ENCODE measurements around the gene CNOT2.

CNOT2 gene

DNA sequence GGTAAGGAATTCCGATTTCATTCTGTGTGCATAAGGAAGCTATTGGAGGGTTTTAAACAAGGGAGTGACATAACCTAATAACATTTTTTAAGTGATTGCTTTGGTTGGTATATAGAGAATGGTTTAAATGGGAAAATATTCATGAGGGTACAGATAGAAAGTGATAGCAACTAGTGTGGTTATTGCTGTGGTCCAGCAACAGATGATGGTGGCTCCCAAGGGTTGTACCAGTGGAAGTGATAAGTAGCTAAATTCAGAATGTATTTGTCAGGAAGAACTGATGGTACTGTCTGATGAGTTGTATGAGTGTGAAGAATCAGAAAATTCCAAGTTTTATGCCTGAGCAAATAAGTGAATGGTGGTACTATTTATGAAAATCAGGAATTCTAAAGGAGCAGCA lies 2.6 kb upstream of the CNOT2 start:
- peaks cover 18% of the 10 kb centered on the region for H3K9me3 Mint-ChIP-seq
- peak overlapping the region; percentile 31 for H3K4me3 Mint-ChIP-seq
- TF ChIP-seq, protein P1, sequence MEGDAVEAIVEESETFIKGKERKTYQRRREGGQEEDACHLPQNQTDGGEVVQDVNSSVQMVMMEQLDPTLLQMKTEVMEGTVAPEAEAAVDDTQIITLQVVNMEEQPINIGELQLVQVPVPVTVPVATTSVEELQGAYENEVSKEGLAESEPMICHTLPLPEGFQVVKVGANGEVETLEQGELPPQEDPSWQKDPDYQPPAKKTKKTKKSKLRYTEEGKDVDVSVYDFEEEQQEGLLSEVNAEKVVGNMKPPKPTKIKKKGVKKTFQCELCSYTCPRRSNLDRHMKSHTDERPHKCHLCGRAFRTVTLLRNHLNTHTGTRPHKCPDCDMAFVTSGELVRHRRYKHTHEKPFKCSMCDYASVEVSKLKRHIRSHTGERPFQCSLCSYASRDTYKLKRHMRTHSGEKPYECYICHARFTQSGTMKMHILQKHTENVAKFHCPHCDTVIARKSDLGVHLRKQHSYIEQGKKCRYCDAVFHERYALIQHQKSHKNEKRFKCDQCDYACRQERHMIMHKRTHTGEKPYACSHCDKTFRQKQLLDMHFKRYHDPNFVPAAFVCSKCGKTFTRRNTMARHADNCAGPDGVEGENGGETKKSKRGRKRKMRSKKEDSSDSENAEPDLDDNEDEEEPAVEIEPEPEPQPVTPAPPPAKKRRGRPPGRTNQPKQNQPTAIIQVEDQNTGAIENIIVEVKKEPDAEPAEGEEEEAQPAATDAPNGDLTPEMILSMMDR (IDR thresholded peaks at IDR 0.05): no peak
- H3K27ac Mint-ChIP-seq: no peak overlapping the region
- no peaks in the 10 kb centered on the region for H3K27me3 Mint-ChIP-seq (ENCODE audit: low read depth, poor library complexity)
- DNase-seq: no peak
- peaks cover 57% of the 10 kb centered on the region for H3K4me1 Mint-ChIP-seq
- H3K36me3 Mint-ChIP-seq (ENCODE audit: low read depth): peaks cover 49% of the 10 kb centered on the region

- H3K36me3 Mint-ChIP-seq (ENCODE audit: low read depth): peaks cover 37% of the 10 kb centered on the region
- peak overlapping the region; percentile 100 for H3K27ac Mint-ChIP-seq
- H3K4me1 Mint-ChIP-seq: peaks cover 63% of the 10 kb centered on the region
- peak overlapping the region; percentile 98 for H3K4me3 Mint-ChIP-seq
- peaks cover 7% of the 10 kb centered on the region for H3K9me3 Mint-ChIP-seq
- H3K27me3 Mint-ChIP-seq (ENCODE audit: low read depth, poor library complexity): no peaks in the 10 kb centered on the region
- TF ChIP-seq, protein P1 (IDR thresholded peaks at IDR 0.05): no peak
- DNase-seq: no peak
Observed at GRCh38 chr12:70241845-70242244, 1.4 kb upstream of the CNOT2 start.

GRCh38 chr12:70243510-70244371 lies 508 bp downstream of the CNOT2 start:
- Mint-ChIP-seq H3K4me1 (peaks cover 72% of the 10 kb centered on the region), H3K27me3 (ENCODE audit: low read depth, poor library complexity) (no peaks in the 10 kb centered on the region), H3K36me3 (ENCODE audit: low read depth) (peaks cover 39% of the 10 kb centered on the region), H3K4me3 (peak overlapping the region; percentile 98), H3K9me3 (no peaks in the 10 kb centered on the region), H3K27ac (peak overlapping the region; percentile 100)
- peak; percentile 72 for DNase-seq
- TF ChIP-seq, protein P1 (IDR thresholded peaks at IDR 0.05): no peak

- peaks cover 74% of the 10 kb centered on the region for H3K4me1 Mint-ChIP-seq
- H3K36me3 Mint-ChIP-seq (ENCODE audit: low read depth): peaks cover 39% of the 10 kb centered on the region
- no peak for DNase-seq
- peak overlapping the region; percentile 98 for H3K4me3 Mint-ChIP-seq
- H3K27me3 Mint-ChIP-seq (ENCODE audit: low read depth, poor library complexity): no peaks in the 10 kb centered on the region
- TF ChIP-seq, protein P1 (IDR thresholded peaks at IDR 0.05): no peak
- peak overlapping the region; percentile 100 for H3K27ac Mint-ChIP-seq
- no peaks in the 10 kb centered on the region for H3K9me3 Mint-ChIP-seq
Observed at GRCh38 chr12:70244409-70244808, 1.2 kb downstream of the CNOT2 start.

GRCh38 chr12:70245458-70245857 lies 2.2 kb downstream of the CNOT2 start:
- TF ChIP-seq, protein P1 (IDR thresholded peaks at IDR 0.05): no peak
- DNase-seq: no peak
- H3K4me3 Mint-ChIP-seq: peak overlapping the region; percentile 98
- H3K27ac Mint-ChIP-seq: peak overlapping the region; percentile 28
- peaks cover 32% of the 10 kb centered on the region for H3K36me3 Mint-ChIP-seq (ENCODE audit: low read depth)
- H3K9me3 Mint-ChIP-seq: no peaks in the 10 kb centered on the region
- H3K27me3 Mint-ChIP-seq (ENCODE audit: low read depth, poor library complexity): no peaks in the 10 kb centered on the region
- H3K4me1 Mint-ChIP-seq: peaks cover 75% of the 10 kb centered on the region

DNA sequence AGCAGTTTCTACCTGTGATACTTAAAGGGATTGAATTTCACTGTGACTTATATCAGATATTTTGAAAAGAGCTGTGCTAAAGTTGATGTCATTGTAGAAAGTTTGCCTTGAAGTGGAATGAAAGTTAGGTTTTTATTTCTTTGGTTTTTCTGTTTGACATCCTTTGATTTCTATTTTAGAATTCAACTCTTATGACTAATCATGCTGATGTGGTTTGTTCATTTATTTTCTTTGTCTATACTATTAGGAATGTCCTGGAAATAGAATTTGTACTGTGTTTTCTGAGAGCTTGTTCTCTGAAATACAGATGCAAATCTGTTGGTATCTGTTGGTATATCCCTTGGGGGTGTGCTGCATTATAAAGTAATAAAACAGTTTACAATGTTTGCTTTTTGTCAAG lies 3.3 kb downstream of the CNOT2 start:
- Mint-ChIP-seq H3K27me3 (ENCODE audit: low read depth, poor library complexity) (no peaks in the 10 kb centered on the region), H3K36me3 (ENCODE audit: low read depth) (peaks cover 32% of the 10 kb centered on the region), H3K4me1 (peaks cover 75% of the 10 kb centered on the region), H3K27ac (no peak overlapping the region), H3K4me3 (peak overlapping the region; percentile 98), H3K9me3 (no peaks in the 10 kb centered on the region)
- DNase-seq: no peak
- TF ChIP-seq, protein P1 (IDR thresholded peaks at IDR 0.05): no peak
